ENCODE measurements around the gene CLEC2L. TPM values are rescaled to one million over a fixed set of nuclear protein-coding genes. Genes with fewer than 3 reads are reported as not detected.

Gene CLEC2L
- total RNA-seq, 6 donors from 2014 or later, result not detected

- TF ChIP-seq CTCF (IDR thresholded peaks at IDR 0.05) (no peak), EP300 (IDR thresholded peaks at IDR 0.05) (no peak), POLR2AphosphoS5 (IDR thresholded peaks at IDR 0.05) (no peak), POLR2A (IDR thresholded peaks at IDR 0.05) (no peak)
- ATAC-seq (ENCODE audit: low FRiP score in 2 of 2) (no peak), DNase-seq (no peak)
- H3K27me3 ChIP-seq, result no peaks in the 10 kb centered on the region
- WGBS, 2 donors, result 68 to 74% methylated on average over 5 of the region's 5 CpGs
- H3K36me3 ChIP-seq, result no peaks in the 10 kb centered on the region
- no peaks in the 10 kb centered on the region for H3K4me1 ChIP-seq
- no peaks in the 10 kb centered on the region for H3K9me3 ChIP-seq
- H3K27ac ChIP-seq, result no peak overlapping the region
- H3K4me3 ChIP-seq, result no peak overlapping the region
Observed at GRCh38 chr7:139511315-139511714, 12.2 kb upstream of the CLEC2L start.

GRCh38 chr7:139515266-139515665 lies 8.2 kb upstream of the CLEC2L start:
- Histone ChIP-seq H3K4me3 (no peak overlapping the region), H3K4me1 (no peaks in the 10 kb centered on the region), H3K27ac (no peak overlapping the region), H3K27me3 (no peaks in the 10 kb centered on the region), H3K9me3 (no peaks in the 10 kb centered on the region), H3K36me3 (no peaks in the 10 kb centered on the region)
- 85 to 88% methylated on average over 8 of the region's 8 CpGs for WGBS, 2 donors
- ATAC-seq (ENCODE audit: low FRiP score in 2 of 2) (no peak), DNase-seq (no peak)
- TF ChIP-seq POLR2AphosphoS5 (IDR thresholded peaks at IDR 0.05), result no peak
- TF ChIP-seq POLR2A (IDR thresholded peaks at IDR 0.05), result no peak
- TF ChIP-seq CTCF (IDR thresholded peaks at IDR 0.05), result no peak
- TF ChIP-seq EP300 (IDR thresholded peaks at IDR 0.05), result no peak

GRCh38 chr7:139521439-139521838 lies 2.0 kb upstream of the CLEC2L start:
- H3K27me3 ChIP-seq, result peaks cover 0 to 24% (median 9%) of the 10 kb centered on the region in 4 donors
- H3K4me1 ChIP-seq, result peaks cover 4 to 16% (median 5%) of the 10 kb centered on the region in 4 donors
- TF ChIP-seq CTCF (IDR thresholded peaks at IDR 0.05), result no peak
- 93 to 100% methylated on average over 1 of the region's 1 CpG for WGBS, 2 donors
- ATAC-seq (ENCODE audit: low FRiP score in 2 of 2) (no peak), DNase-seq (no peak)
- H3K4me3 ChIP-seq, result no peak overlapping the region
- no peaks in the 10 kb centered on the region for H3K9me3 ChIP-seq
- H3K36me3 ChIP-seq, result no peaks in the 10 kb centered on the region
- no peak overlapping the region for H3K27ac ChIP-seq

- H3K27ac ChIP-seq, result no peak overlapping the region
- TF ChIP-seq EP300 (IDR thresholded peaks at IDR 0.05) (no peak), POLR2A (IDR thresholded peaks at IDR 0.05) (no peak), CTCF (IDR thresholded peaks at IDR 0.05) (no peak)
- no peaks in the 10 kb centered on the region for H3K36me3 ChIP-seq
- no peaks in the 10 kb centered on the region for H3K9me3 ChIP-seq
- H3K4me3 ChIP-seq, result no peak overlapping the region
- H3K27me3 ChIP-seq, result peaks cover 0 to 24% (median 9%) of the 10 kb centered on the region in 4 donors
- peaks cover 4 to 16% (median 5%) of the 10 kb centered on the region in 4 donors for H3K4me1 ChIP-seq
- DNase-seq (no peak), ATAC-seq (ENCODE audit: low FRiP score in 2 of 2) (no peak)
- 27 to 43% methylated on average over 11 of the region's 11 CpGs for WGBS, 2 donors
Observed at GRCh38 chr7:139522830-139523198, 671 bp upstream of the CLEC2L start.

GRCh38 chr7:139523968-139524815 lies 707 bp downstream of the CLEC2L start:
- Histone ChIP-seq H3K4me1 (peaks cover 4 to 16% (median 5%) of the 10 kb centered on the region in 4 donors), H3K36me3 (no peaks in the 10 kb centered on the region), H3K27me3 (peaks cover 0 to 24% (median 9%) of the 10 kb centered on the region in 4 donors), H3K9me3 (no peaks in the 10 kb centered on the region), H3K27ac (no peak overlapping the region), H3K4me3 (peak overlapping the region in 3 of 4 donors; percentile 3 to 28 (median 10))
- ATAC-seq (ENCODE audit: low FRiP score in 2 of 2), result no peak
- TF ChIP-seq POLR2AphosphoS5 (IDR thresholded peaks at IDR 0.05) (no peak), POLR2A (IDR thresholded peaks at IDR 0.05) (no peak), EP300 (IDR thresholded peaks at IDR 0.05) (no peak), CTCF (IDR thresholded peaks at IDR 0.05) (no peak)
- DNase-seq, result peak in 1 of 2 donors; percentile 70
- WGBS, 2 donors, result 64 to 82% methylated on average over 3 to 25 of the region's 70 CpGs
